ENCODE measurements around the gene RNPS1. TPM values are rescaled to one million over a fixed set of nuclear protein-coding genes. Genes with fewer than 3 reads are reported as not detected.

Gene RNPS1
- total RNA-seq, 2 donors from 2014 or later = 94.5 to 157 TPM

GRCh38 chr16:2292221-2292620, 24.3 kb upstream of the RNPS1 start:
- no peaks in the 10 kb centered on the region for H3K27me3 ChIP-seq (replicated peaks; ENCODE audit: insufficient read depth)
- ATAC-seq (ENCODE audit: insufficient number of reproducible peaks, low FRiP score, low read depth) = no peak
- TF ChIP-seq CTCF (IDR thresholded peaks at IDR 0.05) = no peak
- H3K27ac ChIP-seq = no peak overlapping the region
- H3K36me3 ChIP-seq = peaks cover 32% of the 10 kb centered on the region
- H3K9me3 ChIP-seq = no peaks in the 10 kb centered on the region
- DNase-seq (ENCODE audit: low spot score) = no peak
- H3K4me1 ChIP-seq (ENCODE audit: control insufficient read depth in 1 of 2, low read depth in 2 of 2) = no peaks in the 10 kb centered on the region
- no peak overlapping the region for H3K4me3 ChIP-seq

DNA sequence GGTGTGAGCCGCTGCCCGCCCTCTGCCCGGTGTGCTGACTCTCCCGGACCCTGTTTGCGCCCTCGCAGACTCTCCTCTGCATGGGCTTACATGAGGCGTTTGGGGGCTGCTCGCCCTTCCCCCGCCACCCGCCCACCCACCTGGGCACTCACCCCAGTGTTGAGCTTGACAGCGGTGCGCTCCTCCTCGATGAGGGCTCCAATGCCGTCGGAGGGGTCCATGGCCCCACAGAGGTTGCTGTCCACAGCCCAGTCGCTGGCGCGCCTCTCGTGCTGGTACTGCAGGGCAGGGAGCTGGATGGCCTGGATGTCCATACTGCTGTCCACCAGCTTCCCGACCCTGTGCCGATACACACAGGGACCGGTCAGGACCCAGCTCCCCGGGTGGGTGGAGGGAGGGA, 21.4 kb upstream of the RNPS1 start:
- H3K27ac ChIP-seq = no peak overlapping the region

GRCh38 chr16:2288726-2289125, 20.8 kb upstream of the RNPS1 start:
- H3K27me3 ChIP-seq (replicated peaks; ENCODE audit: insufficient read depth) = no peaks in the 10 kb centered on the region
- no peak overlapping the region for H3K27ac ChIP-seq
- no peak for TF ChIP-seq CTCF (IDR thresholded peaks at IDR 0.05)
- DNase-seq (ENCODE audit: low spot score) = no peak
- H3K9me3 ChIP-seq = no peaks in the 10 kb centered on the region
- H3K36me3 ChIP-seq = peaks cover 19% of the 10 kb centered on the region
- ATAC-seq (ENCODE audit: insufficient number of reproducible peaks, low FRiP score, low read depth) = no peak
- H3K4me3 ChIP-seq = no peak overlapping the region
- no peaks in the 10 kb centered on the region for H3K4me1 ChIP-seq (ENCODE audit: control insufficient read depth in 1 of 2, low read depth in 2 of 2)

More for the DNA sequence above, 21.4 kb upstream of the RNPS1 start:
- Histone ChIP-seq H3K4me1 (ENCODE audit: control insufficient read depth in 1 of 2, low read depth in 2 of 2) (no peaks in the 10 kb centered on the region), H3K36me3 (peaks cover 22% of the 10 kb centered on the region), H3K9me3 (no peaks in the 10 kb centered on the region), H3K4me3 (no peak overlapping the region), H3K27me3 (replicated peaks; ENCODE audit: insufficient read depth) (no peaks in the 10 kb centered on the region)
- no peak for DNase-seq (ENCODE audit: low spot score)
- no peak for ATAC-seq (ENCODE audit: insufficient number of reproducible peaks, low FRiP score, low read depth)
- TF ChIP-seq CTCF (IDR thresholded peaks at IDR 0.05) = no peak

GRCh38 chr16:2287916-2288547, 20.1 kb upstream of the RNPS1 start:
- no peaks in the 10 kb centered on the region for H3K4me1 ChIP-seq (ENCODE audit: control insufficient read depth in 1 of 2, low read depth in 2 of 2)
- H3K27ac ChIP-seq = no peak overlapping the region
- H3K27me3 ChIP-seq (replicated peaks; ENCODE audit: insufficient read depth) = no peaks in the 10 kb centered on the region
- H3K36me3 ChIP-seq = peaks cover 19% of the 10 kb centered on the region
- H3K4me3 ChIP-seq = no peak overlapping the region
- no peaks in the 10 kb centered on the region for H3K9me3 ChIP-seq
- ATAC-seq (ENCODE audit: insufficient number of reproducible peaks, low FRiP score, low read depth) (no peak), DNase-seq (ENCODE audit: low spot score) (no peak)
- TF ChIP-seq CTCF (IDR thresholded peaks at IDR 0.05) = no peak

DNA sequence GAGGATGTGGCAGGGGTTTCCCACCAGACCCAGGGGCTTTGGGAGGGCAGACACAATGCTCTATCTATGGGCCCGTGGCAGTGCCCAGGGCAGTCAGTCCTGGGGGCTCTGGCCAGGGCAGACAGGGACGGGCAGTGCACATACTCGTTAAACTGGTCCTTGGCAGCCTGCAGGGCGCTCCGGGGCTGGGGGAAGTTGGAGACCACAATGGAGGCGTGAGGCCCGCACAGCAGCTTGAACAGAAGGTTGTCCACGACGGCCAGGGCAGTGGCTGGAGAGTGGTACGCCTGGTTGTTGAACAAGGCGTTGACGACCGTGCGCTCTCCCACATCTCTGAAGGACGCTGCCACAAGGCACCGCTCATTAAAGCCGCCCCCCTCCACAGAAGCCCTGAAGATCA, 18.6 kb upstream of the RNPS1 start:
- no peak overlapping the region for H3K4me3 ChIP-seq
- peaks cover 13% of the 10 kb centered on the region for H3K36me3 ChIP-seq
- H3K27ac ChIP-seq = no peak overlapping the region
- ATAC-seq (ENCODE audit: insufficient number of reproducible peaks, low FRiP score, low read depth) (no peak), DNase-seq (ENCODE audit: low spot score) (no peak)
- no peak for TF ChIP-seq CTCF (IDR thresholded peaks at IDR 0.05)
- no peaks in the 10 kb centered on the region for H3K27me3 ChIP-seq (replicated peaks; ENCODE audit: insufficient read depth)
- H3K9me3 ChIP-seq = no peaks in the 10 kb centered on the region
- no peaks in the 10 kb centered on the region for H3K4me1 ChIP-seq (ENCODE audit: control insufficient read depth in 1 of 2, low read depth in 2 of 2)
